GM19467 (cell line): ENCODE results near the gene CFAP61.

Experiments used
- ATAC-seq: cut with Tn5 transposase; IDR thresholded peaks from one replicate; pipeline ENCODE4 v1.9.1; 2021; ENCODE audit warnings: mild to moderate bottlenecking, moderate library complexity; ENCODE audit not compliant: unreplicated experiment

The CFAP61 gene

GRCh38 chr20:20160520-20160919 is 108.2 kb downstream of the CFAP61 start:
- ATAC-seq: no peak

GRCh38 chr20:20161611-20162010 is 109.3 kb downstream of the CFAP61 start:
- ATAC-seq: no peak

- no peak for ATAC-seq
Measured at GRCh38 chr20:20167698-20168097, 115.4 kb downstream of the CFAP61 start.

GRCh38 chr20:20173254-20173653 is 120.9 kb downstream of the CFAP61 start:
- ATAC-seq: no peak

GRCh38 chr20:20174089-20174835 is 121.9 kb downstream of the CFAP61 start:
- ATAC-seq: no peak

- no peak for ATAC-seq
Measured at GRCh38 chr20:20181322-20181721, 129.0 kb downstream of the CFAP61 start.

GRCh38 chr20:20184149-20184548 is 131.8 kb downstream of the CFAP61 start:
- no peak for ATAC-seq

GRCh38 chr20:20184706-20185105 is 132.4 kb downstream of the CFAP61 start:
- ATAC-seq: no peak

GRCh38 chr20:20188647-20189046 is 136.3 kb downstream of the CFAP61 start:
- no peak for ATAC-seq

GRCh38 chr20:20192366-20192765 is 140.0 kb downstream of the CFAP61 start:
- no peak for ATAC-seq

GRCh38 chr20:20195021-20195705 is 142.8 kb downstream of the CFAP61 start:
- ATAC-seq: no peak

- no peak for ATAC-seq
Measured at GRCh38 chr20:20196610-20197009, 144.3 kb downstream of the CFAP61 start.

- no peak for ATAC-seq
Measured at GRCh38 chr20:20198011-20198410, 145.7 kb downstream of the CFAP61 start.

- no peak for ATAC-seq
Measured at GRCh38 chr20:20199361-20200160, 147.2 kb downstream of the CFAP61 start.

- no peak for ATAC-seq
Measured at GRCh38 chr20:20201124-20201523, 148.8 kb downstream of the CFAP61 start.

- ATAC-seq: no peak
Measured at GRCh38 chr20:20201639-20202038, 149.3 kb downstream of the CFAP61 start.

- no peak for ATAC-seq
Measured at GRCh38 chr20:20202768-20203167, 150.4 kb downstream of the CFAP61 start.

- no peak for ATAC-seq
Measured at GRCh38 chr20:20203784-20204183, 151.5 kb downstream of the CFAP61 start.

GRCh38 chr20:20204256-20204655 is 151.9 kb downstream of the CFAP61 start:
- ATAC-seq: no peak

- ATAC-seq: no peak
Measured at GRCh38 chr20:20205141-20205861, 153.0 kb downstream of the CFAP61 start.

GRCh38 chr20:20205862-20206236 is 153.5 kb downstream of the CFAP61 start:
- no peak for ATAC-seq
